Measurements from ENCODE around the gene ZFAND6. TPM values are rescaled to one million over a fixed set of nuclear protein-coding genes. Genes with fewer than 3 reads are reported as not detected.

Gene ZFAND6
- total RNA-seq, 1 donor from 2014 or later: 86.7 TPM

GRCh38 chr15:80141916-80142598 is 82.6 kb downstream of the ZFAND6 start:
- TF ChIP-seq CTCF (conservative IDR thresholded peaks at IDR 0.05; ENCODE audit: low read depth, low read length): no peak
- H3K4me3 ChIP-seq (ENCODE audit: low read depth, low read length): no peak overlapping the region
- no peak for DNase-seq (ENCODE audit: low read depth)

DNA sequence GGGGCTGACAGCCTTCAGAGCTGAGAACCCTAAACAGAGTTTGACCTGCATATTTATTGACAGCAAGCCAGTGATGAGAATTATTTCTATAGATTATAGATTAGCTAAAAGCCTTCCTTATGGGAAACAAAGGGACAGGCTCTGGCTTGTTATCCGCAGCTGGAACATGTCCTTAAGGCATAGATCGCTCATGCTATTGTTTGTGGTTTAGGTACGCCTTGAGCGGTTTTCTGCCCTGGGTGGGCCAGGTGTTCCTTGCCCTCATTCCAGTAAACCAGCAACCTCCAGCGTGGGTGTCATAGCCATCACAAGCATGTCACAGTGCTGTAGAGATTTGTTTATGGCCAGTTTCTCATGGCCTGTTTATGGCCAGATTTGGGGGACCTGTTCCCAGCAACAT is 83.2 kb downstream of the ZFAND6 start:
- DNase-seq (ENCODE audit: low read depth): no peak

GRCh38 chr15:80151148-80151547 is 91.7 kb downstream of the ZFAND6 start:
- no peak for DNase-seq (ENCODE audit: low read depth)
- TF ChIP-seq CTCF (conservative IDR thresholded peaks at IDR 0.05; ENCODE audit: low read depth, low read length): no peak
- H3K4me3 ChIP-seq (ENCODE audit: low read depth, low read length): no peak overlapping the region

More for the DNA sequence above, 83.2 kb downstream of the ZFAND6 start:
- no peak overlapping the region for H3K4me3 ChIP-seq (ENCODE audit: low read depth, low read length)
- TF ChIP-seq CTCF (conservative IDR thresholded peaks at IDR 0.05; ENCODE audit: low read depth, low read length): no peak

DNA sequence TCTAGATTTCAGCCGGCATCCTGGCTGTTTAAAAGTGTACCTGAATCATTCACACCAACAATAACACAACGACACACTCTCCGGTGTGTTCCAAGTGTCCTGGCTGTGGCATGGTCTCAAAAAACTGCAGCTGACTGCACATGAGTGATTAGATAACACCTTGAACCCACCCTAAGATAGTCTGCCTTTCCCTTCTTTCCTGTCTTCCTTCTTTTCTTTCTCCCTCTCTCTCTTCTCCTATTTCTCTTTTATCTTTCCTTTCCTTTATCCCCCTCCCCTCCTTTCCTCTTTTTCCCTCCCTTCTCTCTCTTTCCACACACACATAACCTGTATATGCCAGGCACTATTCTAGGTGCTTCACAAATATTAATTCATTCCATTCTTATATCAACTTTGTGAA is 92.1 kb downstream of the ZFAND6 start:
- H3K4me3 ChIP-seq (ENCODE audit: low read depth, low read length): peak overlapping the region; percentile 53
- no peak for TF ChIP-seq CTCF (conservative IDR thresholded peaks at IDR 0.05; ENCODE audit: low read depth, low read length)
- DNase-seq (ENCODE audit: low read depth): no peak

DNA sequence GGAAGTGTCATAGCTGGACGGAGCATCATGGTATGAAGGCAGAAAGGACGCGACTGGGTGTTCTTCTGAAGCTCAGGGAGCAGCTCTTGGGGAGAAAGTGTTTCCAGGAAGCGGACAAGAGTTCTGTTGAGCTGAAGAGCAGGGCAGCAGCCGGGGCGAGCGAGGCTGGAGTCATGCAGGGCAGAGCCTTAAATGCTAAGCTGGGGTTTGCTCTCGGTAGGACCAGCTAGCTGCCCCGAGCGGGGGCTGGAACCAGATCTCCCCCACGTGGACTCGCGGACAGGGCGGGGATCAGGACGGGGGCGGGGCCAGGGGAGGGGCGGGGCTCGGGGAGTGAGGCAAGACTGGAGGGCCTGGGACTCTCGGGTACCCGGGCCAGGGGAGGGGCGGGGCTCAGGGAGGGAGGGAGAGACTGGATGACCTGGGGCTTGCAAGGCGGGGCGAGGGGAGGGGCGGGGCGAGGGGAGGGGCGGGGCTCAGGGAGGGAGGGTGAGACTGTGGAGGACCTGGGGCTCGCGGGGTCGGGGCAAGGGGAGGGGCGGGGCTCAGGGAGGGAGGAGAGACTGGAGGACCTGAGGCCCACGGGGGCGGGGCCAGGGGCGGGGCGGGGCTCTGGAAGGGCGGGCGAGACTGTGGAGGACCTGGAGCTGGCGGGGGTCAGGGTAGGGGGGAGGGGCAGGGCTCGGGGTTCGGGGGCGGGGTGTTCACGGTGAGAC is 92.9 kb downstream of the ZFAND6 start:
- no peak for TF ChIP-seq CTCF (conservative IDR thresholded peaks at IDR 0.05; ENCODE audit: low read depth, low read length)
- DNase-seq (ENCODE audit: low read depth): no peak
- H3K4me3 ChIP-seq (ENCODE audit: low read depth, low read length): peak overlapping the region; percentile 76

DNA sequence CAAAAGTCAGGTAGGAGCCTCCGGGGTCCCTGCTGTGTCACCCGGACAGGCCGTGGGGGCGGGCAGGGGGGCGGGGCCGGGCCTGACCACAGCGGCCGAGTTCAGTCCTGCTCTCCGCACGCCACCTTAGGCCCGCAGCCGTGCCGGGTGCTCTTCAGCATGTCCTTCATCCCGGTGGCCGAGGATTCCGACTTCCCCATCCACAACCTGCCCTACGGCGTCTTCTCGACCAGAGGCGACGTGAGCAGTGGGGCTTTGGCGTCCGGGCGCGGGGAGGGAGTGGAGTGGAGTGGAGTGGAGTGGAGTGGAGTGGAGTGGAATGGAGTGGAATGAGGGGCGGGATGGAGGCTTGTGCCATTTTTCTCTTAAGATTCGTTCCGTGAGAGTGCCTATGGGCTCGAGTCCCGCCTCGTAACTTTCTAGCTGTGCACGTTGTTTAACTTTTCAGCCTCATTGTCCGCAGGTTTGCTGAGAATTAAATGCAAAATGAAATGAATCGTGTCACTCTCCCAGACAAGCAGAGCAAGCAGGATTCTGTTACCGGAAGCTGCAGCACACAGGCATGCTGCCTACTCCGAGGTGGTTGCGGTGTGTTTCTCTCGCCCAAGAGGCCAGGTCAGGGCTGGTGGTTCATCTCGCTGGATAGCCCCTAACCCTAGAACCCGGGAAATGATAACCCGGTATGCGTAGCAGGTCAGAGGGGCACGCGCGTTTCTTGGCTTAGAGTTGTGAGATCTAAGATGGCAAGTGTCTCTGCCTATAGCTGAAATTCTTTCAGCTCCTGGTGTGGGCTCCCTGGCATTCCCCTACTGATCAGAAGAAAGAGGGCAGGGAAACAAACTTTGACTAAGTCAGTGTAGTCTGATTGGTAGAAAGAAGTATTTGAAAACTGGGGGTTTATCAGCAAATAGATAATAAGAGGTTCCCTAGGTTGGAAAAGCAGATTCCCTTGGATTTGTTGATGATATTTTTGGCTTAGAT is 93.7 kb downstream of the ZFAND6 start, which contains the start of gene FAH:
FAH (plus strand) TSS at position 104 of the 981 bp plus-strand sequence; CDS start at position 160, 56 bp downstream.
- no peak for TF ChIP-seq CTCF (conservative IDR thresholded peaks at IDR 0.05; ENCODE audit: low read depth, low read length)
- peak within 1 kb of the TSS; percentile 76 for H3K4me3 ChIP-seq (ENCODE audit: low read depth, low read length)
- DNase-seq (ENCODE audit: low read depth): no peak

All from epithelial cell of proximal tubule (primary cell).